HG03060 (cell line): Measurements from ENCODE around the gene GRIP2.
"Not testable (repeated sequence)": the region's sequence is repeated elsewhere in the genome, so short reads cannot be mapped to it uniquely, and the experiment has no call there.

Experiments
- ATAC-seq: cut with Tn5 transposase; IDR thresholded peaks from one replicate; pipeline ENCODE4 v1.9.1; 2021; ENCODE audit warnings: low read depth, moderate number of reproducible peaks; ENCODE audit not compliant: unreplicated experiment

GRIP2 gene

GRCh38 chr3:14522768-14523167 lies 17.4 kb downstream of the GRIP2 start:
- no peak for ATAC-seq

GRCh38 chr3:14522129-14522691 lies 17.9 kb downstream of the GRIP2 start:
- no peak for ATAC-seq

- no peak for ATAC-seq
Observed at GRCh38 chr3:14521611-14522010, 18.5 kb downstream of the GRIP2 start.

GRCh38 chr3:14520967-14521366 lies 19.2 kb downstream of the GRIP2 start:
- no peak for ATAC-seq

GRCh38 chr3:14520149-14520548 lies 20.0 kb downstream of the GRIP2 start:
- ATAC-seq: no peak

GRCh38 chr3:14519406-14519805 lies 20.7 kb downstream of the GRIP2 start:
- ATAC-seq: no peak

GRCh38 chr3:14518893-14519292 lies 21.2 kb downstream of the GRIP2 start:
- no peak for ATAC-seq

- no peak for ATAC-seq
Observed at GRCh38 chr3:14518432-14518802, 21.7 kb downstream of the GRIP2 start.

GRCh38 chr3:14517601-14518431 lies 22.3 kb downstream of the GRIP2 start:
- ATAC-seq: no peak

- ATAC-seq: no peak
Observed at GRCh38 chr3:14516738-14517345, 23.3 kb downstream of the GRIP2 start.

GRCh38 chr3:14515526-14515925 lies 24.6 kb downstream of the GRIP2 start:
- not testable (repeated sequence) for ATAC-seq

- no peak for ATAC-seq
Observed at GRCh38 chr3:14514323-14514720, 25.8 kb downstream of the GRIP2 start.

- ATAC-seq: no peak
Observed at GRCh38 chr3:14513566-14514322, 26.4 kb downstream of the GRIP2 start.

- no peak for ATAC-seq
Observed at GRCh38 chr3:14512942-14513327, 27.2 kb downstream of the GRIP2 start.

GRCh38 chr3:14512281-14512941 lies 27.7 kb downstream of the GRIP2 start:
- no peak for ATAC-seq

GRCh38 chr3:14511623-14512280 lies 28.4 kb downstream of the GRIP2 start:
- no peak for ATAC-seq

- no peak for ATAC-seq
Observed at GRCh38 chr3:14510838-14511622, 29.1 kb downstream of the GRIP2 start.

GRCh38 chr3:14509796-14510100 lies 30.4 kb downstream of the GRIP2 start:
- ATAC-seq: no peak

- ATAC-seq: no peak
Observed at GRCh38 chr3:14508966-14509795, 31.0 kb downstream of the GRIP2 start.
